Measurements from ENCODE around the gene DNAH17.

DNA sequence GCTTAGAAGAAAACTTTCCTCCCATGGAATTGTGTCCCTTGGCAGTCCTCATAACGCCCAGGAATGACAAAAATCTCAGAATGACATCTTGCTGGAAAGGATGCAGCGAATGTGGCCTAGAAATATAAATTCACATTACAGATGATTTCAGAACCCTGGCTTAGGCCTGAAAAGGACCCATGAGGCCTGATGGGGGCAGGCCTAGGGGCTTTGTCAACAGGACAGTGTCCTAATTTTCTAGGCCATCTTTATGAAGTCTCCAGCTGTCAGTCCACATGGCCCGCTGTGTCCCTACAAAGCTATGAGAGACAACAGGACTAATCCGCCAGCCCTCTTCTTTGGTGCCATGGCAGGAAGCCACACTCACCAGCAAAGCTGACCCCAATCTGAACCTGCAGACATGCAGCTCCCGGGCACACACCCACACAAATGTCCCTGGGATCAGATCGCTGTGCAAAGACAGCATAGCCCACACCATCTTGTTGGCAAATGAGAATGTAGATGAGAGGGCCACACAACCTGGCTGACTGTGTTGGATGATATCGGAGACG, 40.4 kb upstream of the DNAH17 start:
- no peak for TF ChIP-seq POLR2A (IDR thresholded peaks at IDR 0.05; ENCODE audit: low read depth, low read length)
- TF ChIP-seq, protein P1, sequence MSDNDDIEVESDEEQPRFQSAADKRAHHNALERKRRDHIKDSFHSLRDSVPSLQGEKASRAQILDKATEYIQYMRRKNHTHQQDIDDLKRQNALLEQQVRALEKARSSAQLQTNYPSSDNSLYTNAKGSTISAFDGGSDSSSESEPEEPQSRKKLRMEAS (IDR thresholded peaks at IDR 0.05; ENCODE audit: insufficient read depth, insufficient read length), result no peak
- TF ChIP-seq, protein P2, sequence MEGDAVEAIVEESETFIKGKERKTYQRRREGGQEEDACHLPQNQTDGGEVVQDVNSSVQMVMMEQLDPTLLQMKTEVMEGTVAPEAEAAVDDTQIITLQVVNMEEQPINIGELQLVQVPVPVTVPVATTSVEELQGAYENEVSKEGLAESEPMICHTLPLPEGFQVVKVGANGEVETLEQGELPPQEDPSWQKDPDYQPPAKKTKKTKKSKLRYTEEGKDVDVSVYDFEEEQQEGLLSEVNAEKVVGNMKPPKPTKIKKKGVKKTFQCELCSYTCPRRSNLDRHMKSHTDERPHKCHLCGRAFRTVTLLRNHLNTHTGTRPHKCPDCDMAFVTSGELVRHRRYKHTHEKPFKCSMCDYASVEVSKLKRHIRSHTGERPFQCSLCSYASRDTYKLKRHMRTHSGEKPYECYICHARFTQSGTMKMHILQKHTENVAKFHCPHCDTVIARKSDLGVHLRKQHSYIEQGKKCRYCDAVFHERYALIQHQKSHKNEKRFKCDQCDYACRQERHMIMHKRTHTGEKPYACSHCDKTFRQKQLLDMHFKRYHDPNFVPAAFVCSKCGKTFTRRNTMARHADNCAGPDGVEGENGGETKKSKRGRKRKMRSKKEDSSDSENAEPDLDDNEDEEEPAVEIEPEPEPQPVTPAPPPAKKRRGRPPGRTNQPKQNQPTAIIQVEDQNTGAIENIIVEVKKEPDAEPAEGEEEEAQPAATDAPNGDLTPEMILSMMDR (IDR thresholded peaks at IDR 0.05; ENCODE audit: extremely low read depth in 1 of 2, insufficient read depth in 1 of 2, low read depth in 1 of 2, low read length in 2 of 2), result no peak

Measured in endothelial cell of umbilical vein (primary cell).